GM12891 (cell line): ENCODE measurements around the gene LNPEP.

ENCODE experiments used
- POLR2A ChIP-seq: IDR thresholded peaks from 2 replicates; pipeline ENCODE4 v1.6.1; 2011; ENCODE audit warnings: low read depth, low read length, control low read depth
- POLR2AphosphoS5 ChIP-seq: IDR thresholded peaks from 2 replicates; pipeline ENCODE4 v1.6.1; 2011; ENCODE audit warnings: low read depth, low read length, control low read depth

GRCh38 chr5:97070234-97070633 lies 134.4 kb downstream of the LNPEP start:
- TF ChIP-seq POLR2A: no peak
- TF ChIP-seq POLR2AphosphoS5: no peak
